Osteocyte (in vitro differentiated cells): ENCODE data around the gene STARD10. TPM values are rescaled to one million over a fixed set of nuclear protein-coding genes. Genes with fewer than 3 reads are reported as not detected.

Source experiments
- DNase-seq: peaks from one replicate; pipeline ENCODE4 v3.0.0; 2021; ENCODE audit warnings: mixed read lengths; ENCODE audit not compliant: unreplicated experiment; ENCODE audit errors: extremely low spot score
- H3K27ac Mint-ChIP-seq: one replicate; pipeline ENCODE4 v1.8.0; 2021; ENCODE audit warnings: mild to moderate bottlenecking, mixed read lengths; ENCODE audit not compliant: unreplicated experiment
- H3K27me3 Mint-ChIP-seq: one replicate; pipeline ENCODE4 v1.8.0; 2021; ENCODE audit warnings: mixed read lengths; ENCODE audit not compliant: unreplicated experiment
- H3K36me3 Mint-ChIP-seq: one replicate; pipeline ENCODE4 v1.8.0; 2021; ENCODE audit warnings: mixed read lengths; ENCODE audit not compliant: unreplicated experiment
- H3K4me1 Mint-ChIP-seq: one replicate; pipeline ENCODE4 v1.8.0; 2021; ENCODE audit warnings: mixed read lengths; ENCODE audit not compliant: unreplicated experiment
- H3K4me3 Mint-ChIP-seq: one replicate; pipeline ENCODE4 v1.8.0; 2021; ENCODE audit warnings: mild to moderate bottlenecking, moderate library complexity, mixed read lengths; ENCODE audit not compliant: unreplicated experiment
- H3K9me3 Mint-ChIP-seq: one replicate; pipeline ENCODE4 v1.8.0; 2021; ENCODE audit warnings: mixed read lengths; ENCODE audit not compliant: unreplicated experiment
- CTCF ChIP-seq: fragments of 200-600 bp; sonication (generic); IDR thresholded peaks from 2 replicates; pipeline ENCODE4 v1.5.0; 2021; ENCODE audit warnings: antibody characterized with exemption, mild to moderate bottlenecking, moderate library complexity
- total RNA-seq: library from RNA; stranded (reverse); gene quantifications from 2 replicates; pipeline ENCODE4 v1.2.1, GENCODE V29; 2021

Gene STARD10
- total RNA-seq, 1 donor from 2014 or later = 27.7 TPM

- Mint-ChIP-seq H3K36me3 (peaks cover 32% of the 10 kb centered on the region), H3K9me3 (no peaks in the 10 kb centered on the region), H3K27me3 (no peaks in the 10 kb centered on the region), H3K4me3 (no peak overlapping the region), H3K4me1 (peaks cover 14% of the 10 kb centered on the region), H3K27ac (no peak overlapping the region)
- TF ChIP-seq CTCF = no peak
- peak; percentile 49 for DNase-seq
Observed at GRCh38 chr11:72838691-72839305, 45.0 kb upstream of the STARD10 start.

- peak; percentile 77 for DNase-seq
- H3K4me3 Mint-ChIP-seq = no peak overlapping the region
- no peak for TF ChIP-seq CTCF
- H3K36me3 Mint-ChIP-seq = peaks cover 16% of the 10 kb centered on the region
- H3K27ac Mint-ChIP-seq = no peak overlapping the region
- H3K9me3 Mint-ChIP-seq = no peaks in the 10 kb centered on the region
- no peaks in the 10 kb centered on the region for H3K27me3 Mint-ChIP-seq
- H3K4me1 Mint-ChIP-seq = peaks cover 24% of the 10 kb centered on the region
Observed at GRCh38 chr11:72836111-72836510, 42.3 kb upstream of the STARD10 start.

DNA sequence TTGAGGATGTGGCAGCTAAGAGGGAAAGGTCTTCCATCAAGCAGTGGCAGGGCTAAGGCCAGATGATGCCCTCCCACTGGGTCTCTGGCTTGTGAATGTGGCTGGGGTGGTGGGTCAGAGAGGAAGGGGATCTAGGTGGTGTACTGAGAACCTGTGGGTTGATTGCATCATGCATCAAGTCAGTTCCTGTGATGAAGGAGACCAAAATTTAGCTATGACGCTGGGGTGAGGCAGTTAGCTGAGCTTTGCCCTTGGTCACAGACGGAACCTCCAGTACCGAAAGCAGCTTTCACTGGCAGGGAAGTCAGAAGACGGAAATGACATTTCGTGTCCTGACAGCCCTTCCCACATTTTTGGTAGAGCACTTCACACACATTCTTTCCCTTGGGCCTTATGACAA is 41.1 kb upstream of the STARD10 start:
- H3K4me3 Mint-ChIP-seq = no peak overlapping the region
- no peaks in the 10 kb centered on the region for H3K27me3 Mint-ChIP-seq

DNA sequence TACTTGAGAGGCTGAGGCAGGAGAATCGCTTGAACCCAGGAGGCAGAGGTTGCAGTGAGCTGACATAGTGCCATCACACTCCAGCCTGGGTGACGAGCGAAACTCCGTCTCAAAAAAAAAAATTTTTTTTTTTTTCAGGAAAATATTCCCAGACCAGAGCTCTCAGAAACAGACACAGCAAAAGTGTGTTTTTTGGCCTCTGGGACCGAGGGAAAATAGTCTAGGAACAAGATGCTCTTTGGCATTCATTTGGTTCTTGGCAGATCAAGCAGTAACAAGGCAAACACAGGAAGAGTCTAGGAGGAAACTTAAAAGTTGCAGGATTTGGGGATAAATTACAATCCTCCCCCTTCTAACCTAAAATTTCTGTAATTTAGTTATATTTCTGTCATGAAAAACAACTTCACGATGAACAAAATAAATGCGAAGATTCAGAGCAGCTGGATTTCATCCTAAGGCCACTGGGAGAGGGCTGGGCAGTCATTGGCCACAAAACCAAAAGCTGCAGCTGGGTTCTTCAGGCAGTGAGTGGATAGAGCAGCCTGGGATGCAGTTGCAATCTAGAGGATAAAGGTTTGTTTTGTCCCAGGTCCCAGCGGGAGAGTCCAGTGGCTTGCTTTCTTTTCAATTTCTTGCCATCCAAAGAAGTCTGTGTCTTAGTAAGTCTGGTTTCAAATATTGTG is 40.1 kb upstream of the STARD10 start:
- Mint-ChIP-seq H3K9me3 (no peaks in the 10 kb centered on the region), H3K36me3 (peaks cover 9% of the 10 kb centered on the region), H3K4me3 (no peak overlapping the region), H3K4me1 (peaks cover 20% of the 10 kb centered on the region), H3K27me3 (no peaks in the 10 kb centered on the region), H3K27ac (no peak overlapping the region)
- DNase-seq = peak; percentile 42
- no peak for TF ChIP-seq CTCF

More for the DNA sequence above, 41.1 kb upstream of the STARD10 start:
- Mint-ChIP-seq H3K9me3 (no peaks in the 10 kb centered on the region), H3K36me3 (peaks cover 11% of the 10 kb centered on the region), H3K4me1 (peaks cover 20% of the 10 kb centered on the region), H3K27ac (no peak overlapping the region)
- no peak for TF ChIP-seq CTCF
- no peak for DNase-seq

DNA sequence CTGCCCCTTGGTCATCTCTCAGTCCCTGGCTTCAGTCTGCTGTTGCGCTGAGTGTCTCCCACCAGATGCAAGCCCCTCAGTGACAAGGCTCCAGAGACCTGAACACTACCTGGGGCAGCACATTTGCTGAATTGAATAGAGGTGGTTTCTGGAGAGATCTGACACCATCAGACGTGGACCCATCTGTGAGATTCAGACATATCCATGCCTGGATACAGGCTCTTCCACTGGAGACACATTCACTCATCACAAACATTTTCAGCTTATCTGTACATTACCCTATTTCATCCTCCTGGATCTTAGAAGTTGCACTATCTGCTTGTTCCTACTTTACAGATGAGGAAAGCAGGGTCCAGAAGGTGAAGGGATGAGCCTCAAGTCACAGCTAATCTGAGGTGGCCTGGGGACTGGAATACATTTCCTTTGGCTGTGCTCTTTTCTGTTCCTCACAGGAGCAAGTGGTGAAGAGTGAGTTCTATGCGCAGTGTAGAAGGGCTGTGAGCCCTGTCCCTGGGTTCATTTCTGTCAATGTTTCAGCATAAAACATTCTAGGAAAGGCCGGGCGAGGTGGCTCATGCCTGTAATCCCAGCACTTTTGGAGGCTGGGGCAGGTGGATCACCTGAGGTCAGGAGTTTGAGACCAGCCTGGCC is 39.4 kb upstream of the STARD10 start:
- H3K27ac Mint-ChIP-seq = no peak overlapping the region
- no peaks in the 10 kb centered on the region for H3K9me3 Mint-ChIP-seq
- no peak for DNase-seq
- no peak for TF ChIP-seq CTCF
- H3K4me3 Mint-ChIP-seq = no peak overlapping the region
- H3K4me1 Mint-ChIP-seq = peaks cover 20% of the 10 kb centered on the region
- H3K27me3 Mint-ChIP-seq = no peaks in the 10 kb centered on the region
- H3K36me3 Mint-ChIP-seq = peaks cover 8% of the 10 kb centered on the region
